Effector CD4-positive, alpha-beta T cell (primary cell): Measurements from ENCODE around the gene PLEKHG1.

Experiments
- DNase-seq: peaks from one replicate; pipeline ENCODE4 v3.0.0-alpha.2; 2020

Gene PLEKHG1

GRCh38 chr6:150622476-150622875 lies 22.8 kb downstream of the PLEKHG1 start:
- no peak for DNase-seq

GRCh38 chr6:150622941-150623874 lies 23.5 kb downstream of the PLEKHG1 start:
- DNase-seq = no peak

GRCh38 chr6:150624191-150624590 lies 24.5 kb downstream of the PLEKHG1 start:
- DNase-seq = no peak

DNA sequence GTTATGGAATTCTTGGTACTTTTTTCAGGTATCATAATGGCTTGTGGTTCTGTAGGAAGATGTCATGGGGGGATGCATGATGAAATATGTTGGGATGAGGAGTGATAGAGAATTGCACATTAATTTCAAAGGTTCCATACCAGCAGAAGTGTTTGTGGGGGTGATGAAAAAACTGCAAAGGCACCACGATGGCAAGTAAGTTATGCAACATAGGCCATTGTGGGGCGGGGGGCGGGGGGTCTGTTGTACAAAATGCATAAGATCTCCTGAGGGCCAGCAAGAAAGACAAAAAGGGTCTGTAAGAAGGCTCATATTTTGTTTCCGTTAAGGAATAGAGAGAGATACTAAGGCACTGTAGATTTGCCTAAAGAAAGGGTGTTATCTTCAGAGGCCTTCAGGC lies 26.2 kb downstream of the PLEKHG1 start:
- DNase-seq = no peak

DNA sequence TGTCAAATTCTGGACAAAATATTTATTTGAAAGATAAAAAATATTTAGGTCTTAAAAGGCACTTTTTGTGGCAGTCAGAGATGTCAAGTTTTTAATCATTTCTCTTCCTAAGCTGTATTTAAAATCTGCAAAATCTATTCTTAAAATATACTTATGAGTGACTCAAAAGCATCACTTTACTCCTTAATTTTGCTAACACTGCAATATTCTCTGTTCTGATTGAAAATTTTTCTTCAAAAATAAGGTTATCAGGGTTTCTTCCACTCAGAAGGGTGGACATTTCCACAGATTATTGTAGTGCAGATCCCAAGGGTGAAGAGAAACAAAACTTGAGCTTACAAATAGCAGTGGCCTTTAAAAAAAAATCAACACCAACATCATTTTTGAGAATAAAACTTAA lies 27.5 kb downstream of the PLEKHG1 start:
- DNase-seq = no peak

- no peak for DNase-seq
These were observed 27.9 kb downstream of the PLEKHG1 start for GRCh38 chr6:150627585-150628025.

DNA sequence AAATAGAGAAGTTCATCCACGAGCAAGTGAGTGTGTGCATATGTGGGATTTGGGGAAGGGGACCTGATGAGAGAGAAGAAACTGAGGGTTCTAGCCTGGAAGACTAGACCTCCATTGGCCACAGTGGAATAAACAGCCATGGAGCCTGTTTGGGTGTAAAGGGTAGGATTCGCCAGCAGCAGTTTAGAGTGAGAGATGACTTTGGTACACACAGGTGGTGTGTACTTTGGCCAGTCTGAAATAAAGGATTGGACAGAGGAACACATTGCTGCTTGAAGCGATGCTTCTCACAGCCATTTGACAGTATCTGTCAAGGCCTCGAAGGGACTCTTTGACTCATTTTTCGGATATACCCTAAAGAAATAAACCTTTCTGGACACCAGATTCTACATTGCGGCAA lies 29.2 kb downstream of the PLEKHG1 start:
- DNase-seq = no peak

GRCh38 chr6:150631283-150631983 lies 31.7 kb downstream of the PLEKHG1 start:
- DNase-seq = no peak

DNA sequence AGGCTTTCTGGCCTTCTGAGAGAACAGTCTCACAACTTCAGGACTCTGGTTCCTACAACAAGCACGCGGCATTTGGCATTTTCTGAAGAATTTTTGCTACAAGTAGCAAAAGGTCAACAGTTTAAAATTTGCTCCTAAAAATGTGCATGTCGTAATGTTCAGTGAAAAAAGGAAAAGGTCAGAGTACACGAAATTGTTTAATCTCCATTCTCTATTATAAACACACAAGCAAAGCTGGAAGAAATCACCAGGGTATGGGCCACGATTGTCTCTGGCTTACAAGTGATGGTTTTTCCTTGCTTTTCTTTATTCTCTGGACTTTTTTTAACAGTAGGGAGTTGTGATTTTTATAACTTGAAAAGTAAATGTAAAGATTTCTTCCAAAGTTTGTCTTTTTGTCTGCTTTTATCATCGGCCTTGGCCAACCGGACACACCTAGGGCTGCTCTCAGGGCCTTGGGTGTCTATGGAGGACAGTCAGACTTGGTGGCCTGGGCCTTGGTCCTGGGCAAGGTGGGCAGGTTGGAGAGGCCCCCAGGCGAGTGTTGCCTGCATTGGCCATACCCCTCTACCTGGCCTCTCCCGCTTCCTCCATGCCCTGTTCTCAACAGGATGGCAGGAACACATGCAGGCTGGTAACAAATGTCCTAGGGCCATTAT lies 32.4 kb downstream of the PLEKHG1 start:
- no peak for DNase-seq

DNA sequence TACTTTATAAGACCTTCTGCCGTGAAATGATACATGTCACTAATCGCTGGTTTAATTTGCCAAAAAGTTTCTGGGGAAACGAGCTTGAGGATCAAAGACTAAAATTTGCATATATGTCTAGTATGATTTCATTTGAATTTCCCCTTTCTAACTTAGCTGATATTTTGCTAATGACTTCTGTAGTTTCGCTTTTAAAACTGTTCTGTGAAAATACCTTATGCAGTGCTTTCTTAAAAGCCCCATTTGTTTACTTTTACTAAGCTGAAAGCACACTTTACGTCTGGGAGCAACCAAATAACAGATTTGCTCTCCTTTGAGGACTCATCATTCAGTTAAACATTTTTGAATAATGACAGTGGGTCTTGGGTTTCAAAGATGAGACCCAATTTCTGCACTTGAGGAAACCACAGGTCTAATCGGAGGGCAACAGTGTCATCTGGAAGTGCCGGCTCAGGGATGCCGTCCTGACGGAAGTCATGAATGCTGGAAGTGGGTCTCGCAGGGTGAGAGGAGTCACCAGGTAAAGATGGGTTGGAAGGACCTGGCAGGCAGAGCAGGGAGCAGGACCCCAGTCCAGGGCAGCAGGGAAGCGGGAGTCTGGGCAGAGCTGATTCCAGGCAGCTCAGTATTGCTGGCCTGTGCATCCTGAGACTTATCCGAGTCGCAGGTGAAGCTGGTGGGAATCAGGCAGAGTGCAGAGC lies 33.2 kb downstream of the PLEKHG1 start:
- no peak for DNase-seq

DNA sequence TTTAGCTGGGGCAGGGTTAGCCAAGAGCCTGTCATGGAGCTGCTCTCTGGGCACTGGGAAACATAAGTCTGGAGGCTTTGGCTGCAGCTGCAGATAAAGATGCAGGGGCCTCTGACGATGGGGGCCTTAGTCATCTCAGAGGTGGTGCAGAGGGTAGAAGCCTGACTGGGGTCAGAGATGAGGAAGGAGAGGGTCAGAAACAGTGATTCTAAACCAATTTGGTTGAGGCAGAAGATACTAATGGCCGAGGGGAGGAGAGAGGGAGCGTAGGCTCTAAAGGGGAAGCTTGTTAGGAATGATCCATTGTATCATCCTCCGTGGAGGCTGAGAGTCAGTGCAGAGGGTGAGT lies 33.8 kb downstream of the PLEKHG1 start:
- no peak for DNase-seq

- DNase-seq = no peak
These were observed 34.7 kb downstream of the PLEKHG1 start for GRCh38 chr6:150634176-150634963.

- no peak for DNase-seq
These were observed 35.2 kb downstream of the PLEKHG1 start for GRCh38 chr6:150634964-150635292.

DNA sequence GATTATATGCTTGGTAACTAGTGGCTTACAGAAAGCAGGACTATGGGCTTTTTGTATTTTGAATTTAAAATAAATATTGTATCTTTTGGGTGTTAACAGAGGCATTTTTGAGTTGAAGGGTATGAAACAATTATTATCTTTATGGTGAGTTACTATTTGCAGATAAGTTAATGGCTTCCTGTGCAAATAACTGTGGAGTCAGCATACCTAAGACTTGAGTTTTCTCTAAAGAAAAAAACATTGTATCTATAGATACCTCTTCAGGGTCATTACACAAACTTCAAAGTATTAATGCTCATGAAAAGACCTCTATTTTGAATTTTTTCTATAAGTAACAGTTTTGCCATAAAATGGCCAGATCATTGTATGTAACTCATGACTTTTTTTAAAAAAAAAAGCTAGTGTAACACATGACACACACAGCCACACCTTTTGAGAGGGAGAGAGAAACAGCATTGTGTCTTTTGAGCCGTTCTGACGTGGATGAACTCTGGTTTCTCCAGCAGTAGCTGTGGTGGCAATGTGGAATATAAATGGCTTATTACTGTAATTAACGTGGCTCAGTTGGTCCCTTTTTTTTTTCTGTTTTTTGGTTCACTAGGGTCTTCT lies 36.3 kb downstream of the PLEKHG1 start:
- DNase-seq = no peak

- no peak for DNase-seq
These were observed 37.1 kb downstream of the PLEKHG1 start for GRCh38 chr6:150636808-150637207.

GRCh38 chr6:150637266-150637665 lies 37.6 kb downstream of the PLEKHG1 start:
- no peak for DNase-seq

- no peak for DNase-seq
These were observed 38.6 kb downstream of the PLEKHG1 start for GRCh38 chr6:150638267-150638666.

- DNase-seq = no peak
These were observed 39.1 kb downstream of the PLEKHG1 start for GRCh38 chr6:150638765-150639164.

- no peak for DNase-seq
These were observed 40.2 kb downstream of the PLEKHG1 start for GRCh38 chr6:150639823-150640331.

- DNase-seq = no peak
These were observed 41.0 kb downstream of the PLEKHG1 start for GRCh38 chr6:150640556-150641209.
